ENCODE results near the gene TRIM29.

Gene TRIM29

GRCh38 chr11:120068114-120068573 lies 69.8 kb downstream of the TRIM29 start:
- H3K9me3 ChIP-seq (ENCODE audit: control insufficient read depth, insufficient read depth, low read length): no peaks in the 10 kb centered on the region
- no peak overlapping the region for H3K4me3 ChIP-seq (ENCODE audit: low read length)
- H3F3A ChIP-seq (ENCODE audit: control insufficient read depth, insufficient read depth): no peaks in the 10 kb centered on the region
- H3K36me3 ChIP-seq (ENCODE audit: control insufficient read depth, low read length): no peaks in the 10 kb centered on the region
- no peak for TF ChIP-seq CTCF (IDR thresholded peaks at IDR 0.05; ENCODE audit: low read depth, low read length, poor library complexity, severe bottlenecking)
- TF ChIP-seq EZH2phosphoT487 (IDR thresholded peaks at IDR 0.05; ENCODE audit: borderline replicate concordance, low read length): no peak
- H3K79me2 ChIP-seq (ENCODE audit: control insufficient read depth, low read length): no peaks in the 10 kb centered on the region
- H3K4me2 ChIP-seq (ENCODE audit: low read length): no peak overlapping the region
- no peak overlapping the region for H3K27ac ChIP-seq (ENCODE audit: low read depth, low read length)
- no peaks in the 10 kb centered on the region for H3K4me1 ChIP-seq (ENCODE audit: control insufficient read depth, low read length)
- H3K9me2 ChIP-seq (replicated peaks; ENCODE audit: control insufficient read depth, low read length): no peaks in the 10 kb centered on the region
- 0 out of 2 replicates have a peak, but pooled peaks cover 4% of the 10 kb centered on the region for H3K27me3 ChIP-seq (ENCODE audit: control insufficient read depth, low read length)
- no peaks in the 10 kb centered on the region for H4K20me1 ChIP-seq (ENCODE audit: control insufficient read depth, insufficient read depth, low read depth, low read length)

DNA sequence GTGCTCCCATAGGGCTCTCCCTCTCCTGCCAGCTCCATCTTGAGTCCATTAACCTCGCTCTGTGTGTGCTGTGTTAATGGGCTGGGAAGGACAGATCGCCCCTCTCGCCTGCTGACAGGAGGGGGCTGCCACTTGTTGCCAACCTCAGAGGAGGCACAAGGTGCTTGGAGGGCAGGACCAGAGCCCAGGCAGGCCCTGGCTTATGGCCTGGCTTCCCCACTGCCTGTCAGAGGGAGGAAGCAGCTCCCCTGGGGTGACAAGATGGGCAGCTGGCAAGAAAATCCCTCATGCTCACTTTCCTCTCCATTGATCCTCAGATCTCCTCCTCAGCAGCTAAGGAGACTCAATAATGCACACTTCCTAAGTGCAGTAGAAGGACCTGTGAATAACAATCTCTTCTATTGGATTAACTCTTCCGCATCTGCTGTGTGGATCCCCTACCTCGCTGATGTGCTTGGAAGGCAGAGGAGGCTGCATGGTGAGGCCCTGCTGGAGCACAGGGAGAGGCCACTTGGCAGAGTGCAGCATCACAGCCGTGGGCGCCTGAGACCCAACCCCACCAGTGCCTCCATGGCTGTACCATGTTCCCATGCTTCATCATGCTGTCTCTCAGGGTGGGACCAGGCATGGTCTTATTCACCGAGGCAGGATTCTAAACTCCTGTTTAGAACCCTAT lies 70.3 kb downstream of the TRIM29 start:
- Histone ChIP-seq H3K9me3 (ENCODE audit: control insufficient read depth, insufficient read depth, low read length) (no peaks in the 10 kb centered on the region), H3K4me2 (ENCODE audit: low read length) (no peak overlapping the region), H3K27ac (ENCODE audit: low read depth, low read length) (no peak overlapping the region), H3K9me2 (replicated peaks; ENCODE audit: control insufficient read depth, low read length) (no peaks in the 10 kb centered on the region), H3K4me1 (ENCODE audit: control insufficient read depth, low read length) (no peaks in the 10 kb centered on the region), H3K79me2 (ENCODE audit: control insufficient read depth, low read length) (no peaks in the 10 kb centered on the region), H3F3A (ENCODE audit: control insufficient read depth, insufficient read depth) (no peaks in the 10 kb centered on the region), H3K36me3 (ENCODE audit: control insufficient read depth, low read length) (no peaks in the 10 kb centered on the region), H3K4me3 (ENCODE audit: low read length) (no peak overlapping the region), H3K27me3 (ENCODE audit: control insufficient read depth, low read length) (0 out of 2 replicates have a peak, but pooled peaks cover 4% of the 10 kb centered on the region), H4K20me1 (ENCODE audit: control insufficient read depth, insufficient read depth, low read depth, low read length) (no peaks in the 10 kb centered on the region)
- no peak for TF ChIP-seq CTCF (IDR thresholded peaks at IDR 0.05; ENCODE audit: low read depth, low read length, poor library complexity, severe bottlenecking)
- no peak for TF ChIP-seq EZH2phosphoT487 (IDR thresholded peaks at IDR 0.05; ENCODE audit: borderline replicate concordance, low read length)

GRCh38 chr11:120066738-120067437 lies 71.0 kb downstream of the TRIM29 start:
- Histone ChIP-seq H3K4me2 (ENCODE audit: low read length) (no peak overlapping the region), H3K79me2 (ENCODE audit: control insufficient read depth, low read length) (no peaks in the 10 kb centered on the region), H3K9me3 (ENCODE audit: control insufficient read depth, insufficient read depth, low read length) (no peaks in the 10 kb centered on the region), H3F3A (ENCODE audit: control insufficient read depth, insufficient read depth) (no peaks in the 10 kb centered on the region), H3K9me2 (replicated peaks; ENCODE audit: control insufficient read depth, low read length) (no peaks in the 10 kb centered on the region), H4K20me1 (ENCODE audit: control insufficient read depth, insufficient read depth, low read depth, low read length) (no peaks in the 10 kb centered on the region), H3K27me3 (ENCODE audit: control insufficient read depth, low read length) (0 out of 2 replicates have a peak, but pooled peaks cover 4% of the 10 kb centered on the region), H3K27ac (ENCODE audit: low read depth, low read length) (no peak overlapping the region), H3K36me3 (ENCODE audit: control insufficient read depth, low read length) (no peaks in the 10 kb centered on the region), H3K4me1 (ENCODE audit: control insufficient read depth, low read length) (no peaks in the 10 kb centered on the region), H3K4me3 (ENCODE audit: low read length) (no peak overlapping the region)
- no peak for TF ChIP-seq CTCF (IDR thresholded peaks at IDR 0.05; ENCODE audit: low read depth, low read length, poor library complexity, severe bottlenecking)
- no peak for TF ChIP-seq EZH2phosphoT487 (IDR thresholded peaks at IDR 0.05; ENCODE audit: borderline replicate concordance, low read length)

All from DOHH2 (cell line).